ENCODE results near the gene RNU6-7. TPM values are rescaled to one million over a fixed set of nuclear protein-coding genes. Genes with fewer than 3 reads are reported as not detected.

RNU6-7 gene
- total RNA-seq, 2 donors from 2014 or later, result not detected

GRCh38 chr14:32201193-32201815, 541 bp upstream of the RNU6-7 start:
- Mint-ChIP-seq H3K27ac (peak overlapping the region; percentile 92 to 100), H3K9me3 (no peaks in the 10 kb centered on the region), H3K36me3 (peaks cover 0 to 5% of the 10 kb centered on the region in 2 donors)
- DNase-seq (ENCODE audit: low spot score in 2 of 2) (peak; percentile 78 to 91), ATAC-seq (peak; percentile 63 to 78)

- Mint-ChIP-seq H3K9me3 (no peaks in the 10 kb centered on the region), H3K36me3 (peaks cover 0 to 5% of the 10 kb centered on the region in 2 donors), H3K27ac (peak overlapping the region; percentile 100)
- ATAC-seq (no peak), DNase-seq (ENCODE audit: low spot score in 2 of 2) (peak in 1 of 2 donors; percentile 6)
Measured at GRCh38 chr14:32202491-32202997, 699 bp downstream of the RNU6-7 start.

GRCh38 chr14:32202998-32203882, 1.4 kb downstream of the RNU6-7 start, which contains the start of gene RNU6-8:
Gene RNU6-8, minus strand, starts transcription at chr14:32203269.
- DNase-seq (ENCODE audit: low spot score in 2 of 2) (peak; percentile 80 to 87), ATAC-seq (peak; percentile 74 to 84)
- H3K27ac Mint-ChIP-seq, result peak within 1 kb of the TSS; percentile 100
- peaks cover 0 to 5% of the 10 kb centered on the region in 2 donors for H3K36me3 Mint-ChIP-seq
- no peaks in the 10 kb centered on the region for H3K9me3 Mint-ChIP-seq

- peak overlapping the region; percentile 91 to 100 for H3K27ac Mint-ChIP-seq
- H3K9me3 Mint-ChIP-seq, result no peaks in the 10 kb centered on the region
- no peak for ATAC-seq
- H3K36me3 Mint-ChIP-seq, result peaks cover 0 to 5% of the 10 kb centered on the region in 2 donors
- peak in 1 of 2 donors; percentile 5 for DNase-seq (ENCODE audit: low spot score in 2 of 2)
Measured at GRCh38 chr14:32203928-32204357, 2.1 kb downstream of the RNU6-7 start.

GRCh38 chr14:32205554-32205953, 3.7 kb downstream of the RNU6-7 start:
- DNase-seq (ENCODE audit: low spot score in 2 of 2), result no peak
- no peaks in the 10 kb centered on the region for H3K9me3 Mint-ChIP-seq
- ATAC-seq, result no peak
- no peak overlapping the region for H3K27ac Mint-ChIP-seq
- H3K36me3 Mint-ChIP-seq, result peaks cover 0 to 5% of the 10 kb centered on the region in 2 donors

GRCh38 chr14:32205984-32206383, 4.1 kb downstream of the RNU6-7 start:
- Mint-ChIP-seq H3K9me3 (no peaks in the 10 kb centered on the region), H3K27ac (no peak overlapping the region), H3K36me3 (peaks cover 0 to 5% of the 10 kb centered on the region in 2 donors)
- DNase-seq (ENCODE audit: low spot score in 2 of 2) (no peak), ATAC-seq (no peak)

- no peak overlapping the region for H3K27ac Mint-ChIP-seq
- H3K9me3 Mint-ChIP-seq, result no peaks in the 10 kb centered on the region
- H3K36me3 Mint-ChIP-seq, result peaks cover 0 to 5% of the 10 kb centered on the region in 2 donors
- ATAC-seq (no peak), DNase-seq (ENCODE audit: low spot score in 2 of 2) (no peak)
Measured at GRCh38 chr14:32206552-32206951, 4.7 kb downstream of the RNU6-7 start.

- Mint-ChIP-seq H3K27ac (no peak overlapping the region), H3K36me3 (peaks cover 0 to 5% of the 10 kb centered on the region in 2 donors), H3K9me3 (no peaks in the 10 kb centered on the region)
- ATAC-seq (no peak), DNase-seq (ENCODE audit: low spot score in 2 of 2) (no peak)
Measured at GRCh38 chr14:32208490-32208889, 6.6 kb downstream of the RNU6-7 start.

- no peak for ATAC-seq
- no peak for DNase-seq (ENCODE audit: low spot score in 2 of 2)
- no peaks in the 10 kb centered on the region for H3K36me3 Mint-ChIP-seq
- no peaks in the 10 kb centered on the region for H3K9me3 Mint-ChIP-seq
- no peak overlapping the region for H3K27ac Mint-ChIP-seq
Measured at GRCh38 chr14:32209471-32209870, 7.6 kb downstream of the RNU6-7 start.

- H3K36me3 Mint-ChIP-seq, result no peaks in the 10 kb centered on the region
- no peak overlapping the region for H3K27ac Mint-ChIP-seq
- ATAC-seq (peak in 1 of 2 donors; percentile 29), DNase-seq (ENCODE audit: low spot score in 2 of 2) (no peak)
- H3K9me3 Mint-ChIP-seq, result no peaks in the 10 kb centered on the region
Measured at GRCh38 chr14:32211068-32211404, 9.2 kb downstream of the RNU6-7 start.

- H3K9me3 Mint-ChIP-seq, result no peaks in the 10 kb centered on the region
- ATAC-seq, result no peak
- H3K36me3 Mint-ChIP-seq, result no peaks in the 10 kb centered on the region
- DNase-seq (ENCODE audit: low spot score in 2 of 2), result no peak
- H3K27ac Mint-ChIP-seq, result no peak overlapping the region
Measured at GRCh38 chr14:32212833-32213232, 11.0 kb downstream of the RNU6-7 start.

- no peaks in the 10 kb centered on the region for H3K9me3 Mint-ChIP-seq
- H3K27ac Mint-ChIP-seq, result no peak overlapping the region
- no peaks in the 10 kb centered on the region for H3K36me3 Mint-ChIP-seq
- peak; percentile 22 to 43 for ATAC-seq
- no peak for DNase-seq (ENCODE audit: low spot score in 2 of 2)
Measured at GRCh38 chr14:32217301-32217700, 15.5 kb downstream of the RNU6-7 start.

GRCh38 chr14:32224737-32225377, 23.0 kb downstream of the RNU6-7 start:
- H3K9me3 Mint-ChIP-seq, result no peaks in the 10 kb centered on the region
- peak; percentile 39 to 65 for ATAC-seq

GRCh38 chr14:32225378-32225920, 23.6 kb downstream of the RNU6-7 start:
- ATAC-seq, result no peak

More at GRCh38 chr14:32224737-32225377, 23.0 kb downstream of the RNU6-7 start:
- DNase-seq (ENCODE audit: low spot score in 2 of 2), result no peak
- Mint-ChIP-seq H3K36me3 (no peaks in the 10 kb centered on the region), H3K27ac (no peak overlapping the region)

GRCh38 chr14:32226056-32226455, 24.2 kb downstream of the RNU6-7 start:
- Mint-ChIP-seq H3K9me3 (no peaks in the 10 kb centered on the region), H3K27ac (no peak overlapping the region), H3K36me3 (no peaks in the 10 kb centered on the region)
- no peak for DNase-seq (ENCODE audit: low spot score in 2 of 2)
- ATAC-seq, result no peak

More at GRCh38 chr14:32225378-32225920, 23.6 kb downstream of the RNU6-7 start:
- no peak for DNase-seq (ENCODE audit: low spot score in 2 of 2)
- H3K9me3 Mint-ChIP-seq, result no peaks in the 10 kb centered on the region
- no peak overlapping the region for H3K27ac Mint-ChIP-seq
- H3K36me3 Mint-ChIP-seq, result no peaks in the 10 kb centered on the region

GRCh38 chr14:32230181-32230580, 28.3 kb downstream of the RNU6-7 start:
- no peaks in the 10 kb centered on the region for H3K36me3 Mint-ChIP-seq
- no peak for DNase-seq (ENCODE audit: low spot score in 2 of 2)
- no peak overlapping the region for H3K27ac Mint-ChIP-seq
- no peaks in the 10 kb centered on the region for H3K9me3 Mint-ChIP-seq
- no peak for ATAC-seq

Data from activated naive CD4-positive, alpha-beta T cell treated with anti-CD3 and anti-CD28 coated beads, Interleukin-2, amount 50 U/mL, for 72 hours (primary cell).